Measurements from ENCODE around the gene GNL1. TPM values are rescaled to one million over a fixed set of nuclear protein-coding genes. Genes with fewer than 3 reads are reported as not detected.

GNL1 gene
- total and polyA plus RNA-seq, 9 of the 15 experiments (the other 6 are each of a cell fraction or from before 2014, with no cell fraction given) = 0.73 to 112 (median 58.0) TPM

GRCh38 chr6:30562470-30563425, 6.5 kb upstream of the GNL1 start (continued):
- TF ChIP-seq ZBTB33 (CRISPR knock-in tag; IDR thresholded peaks at IDR 0.05) (peak; percentile 92), PHB (CRISPR knock-in tag; IDR thresholded peaks at IDR 0.05) (no peak), CEBPG (CRISPR knock-in tag; IDR thresholded peaks at IDR 0.05) (peak; percentile 62), CEBPG (tag; conservative IDR thresholded peaks at IDR 0.05 in 1 of 2, IDR thresholded peaks at IDR 0.05 in 1 of 2) (no peak), HOMEZ (CRISPR knock-in tag; IDR thresholded peaks at IDR 0.05) (no peak)

GRCh38 chr6:30560930-30561329, 4.6 kb upstream of the GNL1 start:
- WGBS (ENCODE audit: insufficient coverage, low coverage, missing lambda C conversion rate) = 93% methylated on average over 3 of the region's 3 CpGs
- H3K27ac ChIP-seq (ENCODE audit: extremely low read depth, low read depth, low read length) = no peak overlapping the region
- intact Hi-C loops (cut with micrococcal nuclease) (no loop called here), in situ Hi-C loops (cut with MboI) (no loop called here)
- no peak for FAIRE-seq
- no peak overlapping the region for H3K4me3 ChIP-seq
- ChIA-PET CTCF (ENCODE audit: low intra/inter-chr PET ratio) (interaction anchor here (0.6 kb wide), 1 partner anchor 30 kb away, joined by 5 read pairs; no protein-coding TSS in a partner anchor), POLR2A (no interaction called here)
- ATAC-seq = no peak
- H3K4me2 ChIP-seq (ENCODE audit: insufficient read depth, low read length) = no peak overlapping the region
- H3K9ac ChIP-seq (ENCODE audit: insufficient read depth in 1 of 2, low read depth in 2 of 2, low read length in 2 of 2) = no peak overlapping the region
- no peaks in the 10 kb centered on the region for H3K9me1 ChIP-seq (ENCODE audit: control insufficient read depth, insufficient read depth, low read length)
- H4K20me1 ChIP-seq (replicated peaks; ENCODE audit: control insufficient read depth, insufficient read depth, low read length) = no peaks in the 10 kb centered on the region
- peaks cover 12 to 15% of the 10 kb centered on the region in 2 experiments; a peak in 4 of 5 replicates for H3K4me1 ChIP-seq (replicated peaks in 1 of 2; ENCODE audit: control insufficient read depth in 2 of 2, insufficient read depth in 2 of 2, low read length in 2 of 2)
- no peaks in the 10 kb centered on the region for H3K9me3 ChIP-seq (replicated peaks; ENCODE audit: control insufficient read depth, insufficient read depth, low read depth, low read length)
- H3K79me2 ChIP-seq (ENCODE audit: control insufficient read depth, insufficient read depth, low read length) = peaks cover 38% of the 10 kb centered on the region
- DNase-seq (ENCODE audit: extremely low read depth in 1 of 4, low spot score in 3 of 4) = no peak
- no peak overlapping the region for H2AFZ ChIP-seq (ENCODE audit: low read depth, low read length)
- peaks cover 59% of the 10 kb centered on the region for H3K36me3 ChIP-seq (ENCODE audit: control insufficient read depth, insufficient read depth, low read length)
- BruUV-seq (replicated peaks) = no TSS peak
- H3K27me3 ChIP-seq (ENCODE audit: control insufficient read depth in 2 of 2, insufficient read depth in 2 of 2, low read length in 2 of 2) = no peaks in the 10 kb centered on the region
- TF ChIP-seq POLR2G (IDR thresholded peaks at IDR 0.05; ENCODE audit: low read depth, low read length) (0 out of 2 replicates have a peak, but pooled peaks have one; percentile 10), FOXK1 (CRISPR knock-in tag; IDR thresholded peaks at IDR 0.05; ENCODE audit: borderline replicate concordance) (no peak), HCFC1 (IDR thresholded peaks at IDR 0.05; ENCODE audit: low read depth, low read length) (no peak), XRCC3 (IDR thresholded peaks at IDR 0.05) (no peak), CREB3 (tag; conservative IDR thresholded peaks at IDR 0.05; ENCODE audit: low read depth) (no peak)

Measured in K562 (cell line).